ENCODE data around the gene ZNF774. TPM values are rescaled to one million over a fixed set of nuclear protein-coding genes. Genes with fewer than 3 reads are reported as not detected.
A peak's percentile ranks its signal among the peaks of the same experiment; 100 is the strongest.

The ZNF774 gene
- total RNA-seq, 4 donors from 2014 or later, result 2.1 to 17.1 (median 5.4) TPM

GRCh38 chr15:90387534-90388461 is 35.7 kb downstream of the ZNF774 start, which contains the start of gene IQGAP1:
Gene IQGAP1, plus strand, starts transcription at chr15:90388242. Its CDS starts 100 bp downstream, at chr15:90388342.
- TF ChIP-seq POLR2A (IDR thresholded peaks at IDR 0.05), result peak; percentile 89 to 93
- TF ChIP-seq CTCF (IDR thresholded peaks at IDR 0.05 in 4 of 5, conservative IDR thresholded peaks at IDR 0.05 in 1 of 5), result no peak
- peak within 1 kb of the TSS; percentile 91 to 100 (median 96) for H3K27ac ChIP-seq
- H3K9me3 ChIP-seq, result no peaks in the 10 kb centered on the region
- H3K4me1 ChIP-seq, result peaks cover 37 to 40% of the 10 kb centered on the region in 2 donors
- in situ Hi-C loops (cut with MboI; ENCODE audit: low sequenced_read_pairs in 4 of 4), result no loop called here
- H3K36me3 ChIP-seq, result peaks cover 0 to 9% of the 10 kb centered on the region in 2 donors
- no peaks in the 10 kb centered on the region for H3K27me3 ChIP-seq
- DNase-seq, result peak; percentile 98
- intact Hi-C loops (cut with DNase I; ENCODE audit: low total_unique reads), result loop anchor here (1.0 kb wide), 2 partner anchors 25 to 35 kb away; partner anchors contain the start of gene ZNF774
- ATAC-seq, result peak; percentile 85 to 90
- H3K4me3 ChIP-seq, result peak within 1 kb of the TSS; percentile 74 to 89 (median 78)

GRCh38 chr15:90388462-90389380 is 36.6 kb downstream of the ZNF774 start:
- Histone ChIP-seq H3K27me3 (no peaks in the 10 kb centered on the region), H3K36me3 (peaks cover 0 to 14% of the 10 kb centered on the region in 2 donors), H3K27ac (peak overlapping the region; percentile 91 to 100 (median 96)), H3K4me1 (peaks cover 47 to 49% of the 10 kb centered on the region in 2 donors), H3K9me3 (no peaks in the 10 kb centered on the region), H3K4me3 (peak overlapping the region; percentile 74 to 89 (median 78))
- TF ChIP-seq POLR2A (IDR thresholded peaks at IDR 0.05), result peak in 1 of 2 donors; percentile 21
- peak in 1 of 5 experiments; percentile 8 for TF ChIP-seq CTCF (IDR thresholded peaks at IDR 0.05 in 4 of 5, conservative IDR thresholded peaks at IDR 0.05 in 1 of 5)
- ATAC-seq (peak; percentile 45 to 53), DNase-seq (peak; percentile 36 to 66)
- intact Hi-C loops (cut with DNase I; ENCODE audit: low total_unique reads) (loop anchor here (1.0 kb wide), 1 partner anchor 36 kb away; the partner anchor contains the start of gene ZNF774), in situ Hi-C loops (cut with MboI; ENCODE audit: low sequenced_read_pairs in 4 of 4) (no loop called here)

- H3K27me3 ChIP-seq, result no peaks in the 10 kb centered on the region
- peak overlapping the region; percentile 91 to 100 (median 96) for H3K27ac ChIP-seq
- H3K36me3 ChIP-seq, result peaks cover 0 to 14% of the 10 kb centered on the region in 2 donors
- DNase-seq (no peak), ATAC-seq (no peak)
- TF ChIP-seq POLR2A (IDR thresholded peaks at IDR 0.05), result no peak
- TF ChIP-seq CTCF (IDR thresholded peaks at IDR 0.05 in 4 of 5, conservative IDR thresholded peaks at IDR 0.05 in 1 of 5), result no peak
- intact Hi-C loops (cut with DNase I; ENCODE audit: low total_unique reads) (no loop called here), in situ Hi-C loops (cut with MboI; ENCODE audit: low sequenced_read_pairs in 4 of 4) (no loop called here)
- H3K9me3 ChIP-seq, result no peaks in the 10 kb centered on the region
- peaks cover 55 to 57% of the 10 kb centered on the region in 2 donors for H3K4me1 ChIP-seq
- H3K4me3 ChIP-seq, result peak overlapping the region; percentile 74 to 89 (median 78)
Observed at GRCh38 chr15:90389513-90389912, 37.4 kb downstream of the ZNF774 start.

GRCh38 chr15:90393040-90393439 is 41.0 kb downstream of the ZNF774 start:
- peaks cover 84 to 85% of the 10 kb centered on the region in 2 donors for H3K4me1 ChIP-seq
- H3K4me3 ChIP-seq, result peak overlapping the region in 3 of 4 donors; percentile 1 to 22 (median 21)
- H3K36me3 ChIP-seq, result peaks cover 0 to 14% of the 10 kb centered on the region in 2 donors
- ATAC-seq, result no peak
- intact Hi-C loops (cut with DNase I; ENCODE audit: low total_unique reads) (no loop called here), in situ Hi-C loops (cut with MboI; ENCODE audit: low sequenced_read_pairs in 4 of 4) (no loop called here)
- no peaks in the 10 kb centered on the region for H3K9me3 ChIP-seq
- no peaks in the 10 kb centered on the region for H3K27me3 ChIP-seq
- DNase-seq, result no peak
- no peak for TF ChIP-seq POLR2A (IDR thresholded peaks at IDR 0.05)
- no peak for TF ChIP-seq CTCF (IDR thresholded peaks at IDR 0.05 in 4 of 5, conservative IDR thresholded peaks at IDR 0.05 in 1 of 5)
- H3K27ac ChIP-seq, result peak overlapping the region; percentile 91 to 100 (median 96)

All from gastrocnemius medialis (tissue), 4 donors.